HG02852 (cell line): ENCODE data around the gene FABP7.
A peak's percentile ranks its signal among the peaks of the same experiment; 100 is the strongest.

Experiments
- ATAC-seq: cut with Tn5 transposase; IDR thresholded peaks from one replicate; pipeline ENCODE4 v1.9.1; 2021; ENCODE audit warnings: mild to moderate bottlenecking, moderate library complexity; ENCODE audit not compliant: unreplicated experiment

The FABP7 gene

GRCh38 chr6:122755901-122756300 lies 23.6 kb upstream of the FABP7 start:
- ATAC-seq, result no peak

- ATAC-seq, result peak; percentile 100
Measured at GRCh38 chr6:122758927-122759334, 20.6 kb upstream of the FABP7 start.

DNA sequence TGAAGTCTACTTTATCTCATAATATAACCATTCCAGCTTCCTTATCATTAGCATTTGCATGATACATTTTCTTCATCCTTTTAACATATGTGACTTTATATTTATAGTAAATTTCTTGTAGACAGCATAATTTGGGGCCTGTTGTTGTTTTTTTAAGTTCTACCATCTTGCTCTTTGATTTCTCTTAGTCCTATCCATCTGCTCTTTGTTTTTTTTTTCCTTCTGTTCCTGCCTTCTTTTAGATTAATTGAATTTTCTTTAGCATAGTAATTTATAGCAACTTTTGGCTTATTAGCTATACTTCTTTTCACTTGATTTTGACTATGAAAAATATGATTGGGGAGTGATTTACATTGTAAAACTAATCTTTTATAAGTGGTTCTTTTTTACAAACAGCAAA lies 19.2 kb upstream of the FABP7 start:
- ATAC-seq, result no peak

GRCh38 chr6:122766256-122766655 lies 13.3 kb upstream of the FABP7 start:
- no peak for ATAC-seq

DNA sequence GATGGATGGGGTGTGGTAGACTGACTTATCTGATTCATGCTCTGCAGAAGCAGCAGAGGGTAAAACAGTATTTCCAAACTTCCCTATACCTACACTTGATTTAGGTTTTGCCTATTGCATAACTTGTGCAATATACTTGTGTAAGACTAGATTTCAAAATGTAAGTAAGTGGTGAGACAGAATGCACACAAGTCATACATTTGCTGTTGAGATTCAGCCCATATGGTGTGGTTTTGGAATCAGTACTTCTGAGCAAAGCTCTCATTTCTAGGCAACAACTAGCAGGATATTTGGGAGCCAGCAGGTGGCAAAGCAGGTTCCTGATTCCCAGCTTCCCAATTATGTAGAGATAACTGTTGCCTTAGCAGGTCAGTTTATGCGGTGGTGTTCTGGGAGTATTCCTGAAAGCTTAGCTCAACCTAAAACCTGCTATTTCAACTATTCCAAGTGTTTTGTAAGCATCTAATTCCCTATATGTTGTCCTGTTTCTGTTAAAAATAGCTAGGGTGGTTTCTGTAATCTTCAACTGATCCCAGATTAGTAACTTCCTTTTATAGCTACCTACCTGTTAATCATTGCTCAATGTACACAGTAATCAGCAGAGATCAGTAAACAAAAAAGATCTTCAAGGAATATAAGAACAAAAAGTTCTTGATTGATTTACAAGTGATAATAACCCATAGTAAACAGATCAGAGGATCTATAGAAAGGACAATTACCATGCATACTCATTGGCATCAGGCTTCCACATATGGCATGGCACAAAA lies 8.5 kb upstream of the FABP7 start:
- no peak for ATAC-seq

DNA sequence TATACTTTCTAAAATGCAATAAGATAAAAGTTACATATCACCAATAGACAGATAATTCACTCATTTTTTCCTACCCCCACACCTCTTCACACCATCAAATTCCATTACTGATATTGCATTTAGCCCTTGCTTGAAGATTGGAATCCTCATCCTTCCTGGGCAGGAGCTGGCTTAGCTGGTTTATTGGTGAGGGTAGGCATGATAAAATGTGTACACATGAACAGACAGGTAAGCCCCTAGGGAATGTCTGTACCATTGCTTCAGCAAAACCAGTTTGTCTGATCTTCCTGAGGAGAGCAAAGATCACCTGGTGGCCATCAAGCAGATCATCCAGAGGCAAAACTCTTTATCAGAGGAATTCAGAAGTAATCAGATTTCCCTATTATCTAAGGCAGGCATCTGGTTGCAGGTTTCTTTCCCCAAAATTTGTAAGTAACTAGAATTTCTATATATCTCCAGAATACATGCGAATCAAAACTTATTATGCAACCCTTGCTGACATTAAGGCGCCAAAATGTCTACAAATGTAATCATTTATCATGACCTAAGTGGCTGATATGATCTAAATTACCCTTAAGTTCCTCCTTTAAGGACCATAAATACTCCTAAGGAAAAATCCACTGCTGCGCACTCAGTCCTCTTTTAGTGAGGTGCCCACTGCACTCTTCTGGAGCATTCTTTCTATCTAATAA lies 6.6 kb upstream of the FABP7 start:
- ATAC-seq, result no peak

DNA sequence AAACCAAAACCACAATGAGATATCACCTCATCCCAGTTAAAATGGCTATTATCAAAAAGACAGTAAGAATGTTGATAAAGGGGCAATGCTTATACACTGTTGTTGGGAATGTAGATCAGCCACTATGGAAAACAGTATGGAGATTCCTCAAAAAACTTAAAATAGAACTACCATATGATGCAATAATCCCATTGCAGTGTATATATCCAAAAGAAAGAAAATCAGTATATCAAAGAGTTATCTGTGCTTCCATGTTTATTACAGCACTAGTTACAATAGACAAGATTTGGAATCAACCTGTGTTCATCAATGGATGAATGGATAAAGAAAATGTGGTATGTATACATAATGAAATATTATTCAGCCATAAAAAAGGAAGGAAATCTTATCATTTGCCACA lies 3.5 kb upstream of the FABP7 start:
- no peak for ATAC-seq

DNA sequence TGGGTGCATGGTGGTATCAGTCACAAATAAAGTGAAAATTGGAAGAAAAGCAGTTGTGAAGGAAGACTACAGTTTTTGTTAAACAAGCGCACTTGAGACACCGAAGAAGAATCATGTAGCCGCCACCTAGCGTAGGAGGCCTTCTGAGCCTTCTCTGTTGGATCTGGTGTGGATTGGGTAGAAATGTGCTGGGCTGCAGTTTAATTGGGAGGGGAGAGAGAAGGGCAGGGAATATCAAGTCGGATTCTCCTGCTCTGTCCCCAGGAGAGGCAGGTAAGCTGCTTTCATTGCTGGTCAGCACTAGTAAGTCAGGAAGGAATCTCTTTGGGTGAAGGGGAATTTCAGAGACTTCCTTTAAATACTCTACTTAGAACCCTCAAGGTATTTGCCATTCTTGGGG lies 1.2 kb upstream of the FABP7 start:
- ATAC-seq, result no peak

DNA sequence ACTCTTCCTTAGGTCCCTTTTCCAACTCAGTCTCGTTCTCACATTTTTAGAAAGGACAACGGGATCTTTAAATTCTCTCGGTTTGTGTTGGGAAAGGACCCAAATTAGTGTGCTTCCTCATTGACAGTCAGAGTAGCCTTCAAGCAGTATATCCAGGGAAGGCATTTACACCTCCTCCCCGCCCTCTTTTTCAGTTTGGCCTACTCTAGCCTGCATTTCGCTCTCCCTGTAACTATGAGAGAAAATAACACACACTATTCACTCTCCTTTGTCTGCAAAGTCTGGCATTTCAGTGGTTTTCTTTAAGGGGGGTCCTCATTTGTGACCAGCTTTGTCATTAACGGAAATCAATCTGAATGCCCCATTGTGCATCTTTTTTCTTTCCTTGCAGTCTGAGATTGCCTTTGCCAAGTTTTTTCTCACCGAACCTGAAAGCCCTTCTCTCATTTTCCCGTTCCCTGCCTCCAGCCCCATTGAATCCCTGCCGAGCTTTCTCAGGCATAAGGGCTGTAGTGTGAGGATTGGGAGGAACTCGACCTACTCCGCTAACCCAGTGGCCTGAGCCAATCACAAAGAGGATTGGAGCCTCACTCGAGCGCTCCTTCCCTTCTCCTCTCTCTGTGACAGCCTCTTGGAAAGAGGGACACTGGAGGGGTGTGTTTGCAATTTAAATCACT lies 393 bp upstream of the FABP7 start:
- ATAC-seq, result no peak

GRCh38 chr6:122780114-122780513 lies 598 bp downstream of the FABP7 start:
- no peak for ATAC-seq

GRCh38 chr6:122781716-122782115 lies 2.2 kb downstream of the FABP7 start:
- no peak for ATAC-seq

- no peak for ATAC-seq
Measured at GRCh38 chr6:122783401-122783800, 3.9 kb downstream of the FABP7 start.

GRCh38 chr6:122785891-122786290 lies 6.4 kb downstream of the FABP7 start:
- ATAC-seq, result no peak

- ATAC-seq, result no peak
Measured at GRCh38 chr6:122787721-122788120, 8.2 kb downstream of the FABP7 start.

GRCh38 chr6:122788208-122788607 lies 8.7 kb downstream of the FABP7 start:
- no peak for ATAC-seq

GRCh38 chr6:122788663-122789181 lies 9.2 kb downstream of the FABP7 start:
- no peak for ATAC-seq

GRCh38 chr6:122789182-122790027 lies 9.9 kb downstream of the FABP7 start, which contains the start of gene SMPDL3A:
TSS of gene SMPDL3A (plus strand) at chr6:122789258. CDS start at chr6:122789347, 89 bp downstream.
- peak; percentile 59 for ATAC-seq

GRCh38 chr6:122790028-122790422 lies 10.5 kb downstream of the FABP7 start:
- no peak for ATAC-seq

GRCh38 chr6:122790423-122791309 lies 11.2 kb downstream of the FABP7 start:
- ATAC-seq, result no peak

DNA sequence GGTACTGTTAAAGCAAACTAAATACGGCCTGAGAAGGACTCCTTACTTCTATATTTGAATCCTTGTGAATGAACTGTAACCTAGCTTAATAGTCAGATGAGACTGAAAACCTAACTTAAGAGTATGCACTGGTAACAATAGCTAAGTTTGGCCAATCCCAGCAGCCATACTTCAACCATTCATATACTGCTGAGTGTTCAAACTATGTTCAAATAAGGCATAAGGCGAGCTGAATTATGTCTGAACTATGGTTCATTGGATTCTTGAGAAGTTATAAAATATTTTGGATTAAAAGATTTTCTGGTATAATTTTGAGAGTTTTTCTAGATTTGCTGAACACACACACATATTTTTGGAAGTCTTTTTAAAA lies 11.8 kb downstream of the FABP7 start:
- no peak for ATAC-seq
